Activated CD4-positive, alpha-beta T cell treated with anti-CD3 and anti-CD28 coated beads, Interleukin-10, Interleukin-2, amounts not matched to agents 100 ng/mL and 50 ng/mL, durations not matched to agents 16 hours and 8 hours (primary cell): ENCODE results near the gene TAS1R2.
"Not testable (repeated sequence)": the region's sequence is repeated elsewhere in the genome, so short reads cannot be mapped to it uniquely, and the experiment has no call there.

Experiments used
- DNase-seq: peaks from one replicate; pipeline ENCODE4 v3.0.0-alpha.2; 2020

TAS1R2 gene

GRCh38 chr1:18859560-18859959 is at the start of gene TAS1R2:
Gene TAS1R2 (minus strand): TSS chr1:18859660. CDS start chr1:18859660, 0 bp downstream.
- no peak for DNase-seq

- no peak for DNase-seq
Measured at GRCh38 chr1:18907917-18908845, 48.7 kb upstream of the TAS1R2 start.

GRCh38 chr1:18907021-18907916 is 47.8 kb upstream of the TAS1R2 start:
- DNase-seq, result peak; percentile 81

GRCh38 chr1:18903291-18903756 is 43.9 kb upstream of the TAS1R2 start:
- DNase-seq, result no peak

GRCh38 chr1:18902523-18903290 is 43.2 kb upstream of the TAS1R2 start, which contains the start of gene ALDH4A1:
Gene ALDH4A1 (minus strand): TSS chr1:18902555. CDS start chr1:18902523, 32 bp downstream.
- peak; percentile 99 for DNase-seq

GRCh38 chr1:18901952-18902522 is 42.6 kb upstream of the TAS1R2 start:
- DNase-seq, result no peak

GRCh38 chr1:18901147-18901951 is 41.9 kb upstream of the TAS1R2 start:
- no peak for DNase-seq

- no peak for DNase-seq
Measured at GRCh38 chr1:18900303-18900841, 40.9 kb upstream of the TAS1R2 start.

GRCh38 chr1:18899363-18900049 is 40.0 kb upstream of the TAS1R2 start:
- no peak for DNase-seq

- DNase-seq, result no peak
Measured at GRCh38 chr1:18898567-18898966, 39.1 kb upstream of the TAS1R2 start.

GRCh38 chr1:18895317-18895716 is 35.9 kb upstream of the TAS1R2 start:
- DNase-seq, result no peak

GRCh38 chr1:18893120-18893519 is 33.7 kb upstream of the TAS1R2 start:
- no peak for DNase-seq

- DNase-seq, result not testable (repeated sequence)
Measured at GRCh38 chr1:18891858-18892257, 32.4 kb upstream of the TAS1R2 start.

GRCh38 chr1:18891426-18891780 is 31.9 kb upstream of the TAS1R2 start:
- no peak for DNase-seq

- no peak for DNase-seq
Measured at GRCh38 chr1:18890706-18891425, 31.4 kb upstream of the TAS1R2 start.

- no peak for DNase-seq
Measured at GRCh38 chr1:18886003-18886335, 26.5 kb upstream of the TAS1R2 start.

GRCh38 chr1:18885311-18886002 is 26.0 kb upstream of the TAS1R2 start:
- DNase-seq, result no peak

GRCh38 chr1:18884727-18885126 is 25.3 kb upstream of the TAS1R2 start:
- DNase-seq, result no peak

- DNase-seq, result no peak
Measured at GRCh38 chr1:18884419-18884717, 24.9 kb upstream of the TAS1R2 start.
